ENCODE measurements around the gene TMEM132D. TPM values are rescaled to one million over a fixed set of nuclear protein-coding genes. Genes with fewer than 3 reads are reported as not detected.

Gene TMEM132D
- total RNA-seq, 4 donors from 2014 or later = 0.35 TPM; not detected in 3

DNA sequence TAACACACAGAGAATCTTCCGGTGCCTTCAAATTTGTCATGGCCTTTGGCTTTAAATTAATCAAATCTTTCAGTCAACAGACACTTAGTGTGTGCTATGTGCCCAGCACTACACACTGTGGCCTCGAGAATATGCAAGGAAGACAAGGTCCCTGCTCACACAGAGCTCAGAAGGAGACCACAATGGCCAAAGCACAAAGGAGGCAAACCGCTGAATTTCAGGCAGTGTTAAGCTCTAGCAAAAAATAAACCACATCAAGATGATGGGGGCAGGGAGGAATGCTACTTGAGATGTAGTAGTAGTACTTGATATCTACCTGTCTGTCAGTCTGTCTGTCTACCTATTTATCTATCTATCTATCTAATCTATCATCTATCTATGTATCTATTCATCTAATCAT lies 227.9 kb downstream of the TMEM132D start:
- Histone ChIP-seq H3K36me3 (no peaks in the 10 kb centered on the region), H3K4me3 (no peak overlapping the region), H3K27me3 (no peaks in the 10 kb centered on the region), H3K4me1 (no peaks in the 10 kb centered on the region), H3K9me3 (no peaks in the 10 kb centered on the region), H3K27ac (no peak overlapping the region)
- TF ChIP-seq, protein P1, sequence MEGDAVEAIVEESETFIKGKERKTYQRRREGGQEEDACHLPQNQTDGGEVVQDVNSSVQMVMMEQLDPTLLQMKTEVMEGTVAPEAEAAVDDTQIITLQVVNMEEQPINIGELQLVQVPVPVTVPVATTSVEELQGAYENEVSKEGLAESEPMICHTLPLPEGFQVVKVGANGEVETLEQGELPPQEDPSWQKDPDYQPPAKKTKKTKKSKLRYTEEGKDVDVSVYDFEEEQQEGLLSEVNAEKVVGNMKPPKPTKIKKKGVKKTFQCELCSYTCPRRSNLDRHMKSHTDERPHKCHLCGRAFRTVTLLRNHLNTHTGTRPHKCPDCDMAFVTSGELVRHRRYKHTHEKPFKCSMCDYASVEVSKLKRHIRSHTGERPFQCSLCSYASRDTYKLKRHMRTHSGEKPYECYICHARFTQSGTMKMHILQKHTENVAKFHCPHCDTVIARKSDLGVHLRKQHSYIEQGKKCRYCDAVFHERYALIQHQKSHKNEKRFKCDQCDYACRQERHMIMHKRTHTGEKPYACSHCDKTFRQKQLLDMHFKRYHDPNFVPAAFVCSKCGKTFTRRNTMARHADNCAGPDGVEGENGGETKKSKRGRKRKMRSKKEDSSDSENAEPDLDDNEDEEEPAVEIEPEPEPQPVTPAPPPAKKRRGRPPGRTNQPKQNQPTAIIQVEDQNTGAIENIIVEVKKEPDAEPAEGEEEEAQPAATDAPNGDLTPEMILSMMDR (IDR thresholded peaks at IDR 0.05) = no peak
- TF ChIP-seq POLR2A (IDR thresholded peaks at IDR 0.05) = no peak
- no peak for DNase-seq
- intact Hi-C loops (cut with DNase I; ENCODE audit: low total_unique reads) = no loop called here

DNA sequence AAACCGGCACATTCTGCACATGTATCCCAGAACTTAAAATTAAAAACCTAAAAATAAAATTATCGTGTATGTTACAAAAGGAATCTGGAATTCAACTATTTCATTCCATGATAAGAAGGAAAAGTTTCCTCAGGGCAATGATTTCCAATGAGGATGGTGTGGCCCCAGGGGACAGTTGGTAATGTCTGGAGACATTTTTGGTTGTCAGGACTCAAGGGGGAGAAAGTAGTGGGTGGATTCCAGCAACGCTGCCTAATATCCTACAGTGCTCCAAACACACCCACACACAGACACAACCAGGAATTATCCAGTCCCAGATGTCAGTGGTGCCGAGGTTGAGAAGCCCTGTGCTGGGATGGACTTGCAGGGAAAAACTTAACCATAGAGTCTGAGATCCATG lies 228.3 kb downstream of the TMEM132D start:
- no peak overlapping the region for H3K27ac ChIP-seq
- no peak overlapping the region for H3K4me3 ChIP-seq
- H3K4me1 ChIP-seq = no peaks in the 10 kb centered on the region
- H3K36me3 ChIP-seq = no peaks in the 10 kb centered on the region
- H3K9me3 ChIP-seq = no peaks in the 10 kb centered on the region
- no peak for TF ChIP-seq POLR2A (IDR thresholded peaks at IDR 0.05)
- TF ChIP-seq, protein P1 (IDR thresholded peaks at IDR 0.05) = no peak
- DNase-seq = no peak
- intact Hi-C loops (cut with DNase I; ENCODE audit: low total_unique reads) = no loop called here
- H3K27me3 ChIP-seq = no peaks in the 10 kb centered on the region

DNA sequence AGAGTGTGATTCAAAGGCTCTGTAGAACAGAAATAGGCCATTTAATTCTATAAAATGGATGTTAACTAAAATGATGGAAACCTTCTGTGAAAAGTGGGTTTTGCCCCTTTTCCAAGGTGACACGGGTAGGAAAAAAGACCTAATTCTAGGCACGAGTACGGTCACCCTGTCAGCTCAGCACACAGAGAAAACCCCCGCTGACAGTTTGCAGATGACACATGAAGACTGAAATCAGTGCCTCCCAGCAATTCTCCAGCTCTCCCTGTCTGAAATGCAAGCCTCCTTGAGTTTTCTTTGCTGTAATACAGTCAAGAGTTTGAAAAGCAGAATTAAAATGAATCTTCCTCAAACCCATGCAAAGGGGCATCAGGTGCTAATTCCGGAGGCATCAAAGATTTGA lies 230.0 kb downstream of the TMEM132D start:
- TF ChIP-seq, protein P1 (IDR thresholded peaks at IDR 0.05) = no peak
- TF ChIP-seq POLR2A (IDR thresholded peaks at IDR 0.05) = no peak
- no peaks in the 10 kb centered on the region for H3K27me3 ChIP-seq
- DNase-seq = no peak
- H3K4me1 ChIP-seq = no peaks in the 10 kb centered on the region
- intact Hi-C loops (cut with DNase I; ENCODE audit: low total_unique reads) = no loop called here
- no peak overlapping the region for H3K27ac ChIP-seq
- no peak overlapping the region for H3K4me3 ChIP-seq
- H3K9me3 ChIP-seq = no peaks in the 10 kb centered on the region
- no peaks in the 10 kb centered on the region for H3K36me3 ChIP-seq

DNA sequence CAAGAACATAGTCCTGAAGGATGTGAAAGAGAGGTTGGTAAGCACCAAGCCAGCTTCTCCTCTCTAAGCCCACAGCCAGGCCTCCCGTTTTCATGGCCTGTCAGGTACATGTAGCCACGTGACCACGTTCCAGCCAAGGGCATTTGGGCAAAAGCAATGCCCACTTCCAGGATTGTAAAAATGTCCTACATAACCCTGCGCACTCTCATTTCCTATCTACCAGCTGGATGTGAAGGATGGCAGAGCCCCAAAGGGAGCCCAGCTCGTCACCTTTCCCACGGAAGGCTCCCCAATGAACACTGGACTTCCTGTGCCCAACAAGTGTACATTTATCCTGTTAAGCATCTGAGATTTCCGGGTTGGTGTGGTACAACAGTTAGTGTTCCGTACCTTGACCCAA lies 231.7 kb downstream of the TMEM132D start:
- Histone ChIP-seq H3K4me3 (no peak overlapping the region), H3K9me3 (no peaks in the 10 kb centered on the region), H3K36me3 (no peaks in the 10 kb centered on the region), H3K4me1 (no peaks in the 10 kb centered on the region), H3K27ac (no peak overlapping the region), H3K27me3 (no peaks in the 10 kb centered on the region)
- intact Hi-C loops (cut with DNase I; ENCODE audit: low total_unique reads) = no loop called here
- TF ChIP-seq, protein P1 (IDR thresholded peaks at IDR 0.05) = no peak
- TF ChIP-seq POLR2A (IDR thresholded peaks at IDR 0.05) = no peak
- DNase-seq = no peak

DNA sequence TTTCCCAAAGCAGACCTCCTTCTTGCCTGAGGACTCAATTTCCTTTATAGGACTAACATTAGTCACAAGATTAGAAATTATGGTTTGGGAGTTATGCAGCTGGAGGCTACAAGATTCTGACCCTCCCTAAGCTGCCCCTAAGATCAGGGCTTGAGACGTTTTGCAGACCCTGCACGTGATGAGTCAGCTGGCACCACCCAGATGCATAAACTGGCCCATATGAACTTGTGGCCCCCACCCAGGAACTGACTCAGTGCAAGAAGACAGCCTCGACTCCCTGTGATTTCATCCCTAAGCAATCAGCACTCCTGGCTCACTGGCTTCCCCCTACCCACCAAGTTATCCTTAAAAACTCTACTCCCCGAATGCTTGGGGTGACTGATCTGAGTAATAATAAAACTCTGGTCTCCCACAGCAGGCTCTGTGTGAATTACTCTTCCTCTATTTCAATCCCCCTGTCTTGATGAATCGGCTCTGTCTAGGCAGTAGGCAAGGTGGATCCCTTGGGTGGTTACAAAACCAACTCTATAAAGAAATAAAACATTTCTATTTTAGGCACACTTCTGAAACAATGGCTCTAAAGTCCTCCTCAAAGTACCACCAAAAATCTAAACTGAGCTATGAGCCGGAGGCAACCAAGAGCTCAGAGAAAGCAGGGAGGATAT lies 233.4 kb downstream of the TMEM132D start:
- intact Hi-C loops (cut with DNase I; ENCODE audit: low total_unique reads) = no loop called here
- Histone ChIP-seq H3K27ac (no peak overlapping the region), H3K9me3 (no peaks in the 10 kb centered on the region), H3K27me3 (no peaks in the 10 kb centered on the region), H3K4me3 (no peak overlapping the region), H3K4me1 (no peaks in the 10 kb centered on the region), H3K36me3 (no peaks in the 10 kb centered on the region)
- no peak for DNase-seq
- TF ChIP-seq, protein P1 (IDR thresholded peaks at IDR 0.05) = no peak
- no peak for TF ChIP-seq POLR2A (IDR thresholded peaks at IDR 0.05)
